Colon (tissue), 2 donors: ENCODE data around the gene KIAA1191.

Source experiments
- FAIRE-seq: peaks from 2 replicates; lab custom pipeline; 2012; peaks lifted over from hg19 to GRCh38; lab: Jason Lieb, UNC
- donor health status: control.
- donor health status: control.

The KIAA1191 gene

DNA sequence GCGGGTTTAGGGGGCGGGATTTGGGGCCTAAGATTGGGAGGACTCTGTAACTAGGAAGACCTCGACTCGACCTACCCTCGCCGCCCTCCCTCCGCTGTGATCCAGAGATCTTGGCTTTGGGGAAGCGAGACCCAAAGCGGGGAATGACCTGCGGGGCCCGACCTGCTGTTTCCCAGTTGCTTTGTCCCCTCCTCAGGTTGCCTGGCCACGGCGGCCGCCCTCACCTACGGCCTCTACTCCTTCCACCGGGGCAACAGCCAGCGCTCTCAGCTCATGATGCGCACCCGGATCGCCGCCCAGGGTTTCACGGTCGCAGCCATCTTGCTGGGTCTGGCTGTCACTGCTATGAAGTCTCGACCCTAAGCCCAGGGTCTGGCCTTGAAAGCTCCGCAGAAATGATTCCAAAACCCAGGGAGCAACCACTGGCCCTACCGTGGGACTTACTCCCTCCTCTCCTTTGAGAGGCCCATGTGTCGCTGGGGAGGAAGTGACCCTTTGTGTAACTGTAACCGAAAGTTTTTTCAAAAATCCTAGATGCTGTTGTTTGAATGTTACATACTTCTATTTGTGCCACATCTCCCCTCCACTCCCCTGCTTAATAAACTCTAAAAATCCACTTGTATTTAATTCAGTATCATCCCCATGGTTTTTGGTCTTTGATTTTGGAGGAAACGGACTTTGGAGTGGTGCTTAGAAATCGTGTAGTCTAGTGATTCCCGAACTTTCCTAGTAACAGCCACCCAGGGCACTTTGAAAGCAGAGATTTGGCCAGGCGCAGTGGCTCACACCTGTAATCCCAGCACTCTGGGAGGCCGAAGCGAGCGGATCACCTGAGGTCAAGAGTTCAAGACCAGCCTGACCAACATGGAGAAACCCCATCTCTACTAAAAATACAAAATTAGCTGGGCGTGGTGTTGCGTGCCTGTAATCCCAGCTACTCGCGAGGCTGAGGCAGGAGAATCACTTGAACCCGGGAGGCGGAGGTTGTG lies 27.9 kb upstream of the KIAA1191 start:
- FAIRE-seq, result peak; percentile 5

DNA sequence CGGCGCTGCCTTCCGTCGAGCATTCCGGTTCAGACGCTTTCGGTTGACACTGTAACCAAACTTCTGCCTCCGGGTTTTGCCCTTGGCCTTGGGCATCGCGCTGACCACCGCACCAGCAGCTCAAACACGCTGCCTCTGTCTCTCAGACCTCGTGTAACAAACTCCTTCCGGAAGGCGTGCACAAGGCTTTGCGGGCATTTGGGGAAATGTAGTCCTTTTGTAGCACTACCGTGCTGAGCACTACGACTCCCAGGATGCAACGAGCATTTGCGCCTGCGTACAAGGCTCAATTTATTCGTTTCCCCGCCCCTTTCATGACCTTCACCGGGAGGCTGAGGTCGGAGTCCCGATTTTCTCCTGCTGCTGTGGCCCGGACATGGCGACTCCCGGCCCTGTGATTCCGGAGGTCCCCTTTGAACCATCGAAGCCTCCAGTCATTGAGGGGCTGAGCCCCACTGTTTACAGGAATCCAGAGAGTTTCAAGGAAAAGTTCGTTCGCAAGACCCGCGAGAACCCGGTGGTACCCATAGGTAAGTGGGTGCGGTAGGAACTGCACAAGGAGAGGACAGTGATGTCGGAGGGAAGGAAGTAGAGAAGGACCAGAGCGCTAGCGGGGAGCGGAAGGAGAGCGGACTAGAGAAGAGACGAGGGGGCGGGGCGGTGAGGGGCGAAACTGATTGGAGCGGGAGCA lies 27.0 kb upstream of the KIAA1191 start, which contains the start of the genes HIGD2A and NOP16:
TSS of gene HIGD2A (plus strand) at position 308 of the 691 bp plus-strand sequence. CDS start at position 377, 69 bp downstream.
TSS of gene NOP16 (minus strand) at position 155 of the 691 bp plus-strand sequence. CDS start at position 96, 59 bp downstream.
- no peak for FAIRE-seq

DNA sequence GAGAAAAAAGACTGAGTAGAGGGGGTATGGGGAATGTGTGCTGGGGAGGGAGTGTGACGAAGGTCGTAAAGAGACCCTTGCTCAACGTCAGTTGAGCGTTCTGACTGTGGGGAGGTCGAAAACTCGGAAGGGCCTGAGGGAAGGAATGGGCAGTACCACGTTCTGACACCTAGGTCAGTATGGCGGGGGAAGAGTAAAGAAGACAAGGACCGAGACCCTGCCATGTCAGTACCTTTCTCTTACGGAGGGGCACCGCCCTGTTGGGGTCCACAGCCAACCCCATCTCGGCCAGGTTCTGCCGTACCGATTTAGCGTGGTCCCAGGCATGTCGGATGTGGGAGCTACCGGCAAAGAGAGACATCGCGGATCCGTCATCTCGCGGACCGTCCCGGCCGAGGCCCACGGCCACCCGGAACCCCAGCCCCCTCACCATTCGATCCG lies 26.5 kb upstream of the KIAA1191 start:
- FAIRE-seq, result no peak

DNA sequence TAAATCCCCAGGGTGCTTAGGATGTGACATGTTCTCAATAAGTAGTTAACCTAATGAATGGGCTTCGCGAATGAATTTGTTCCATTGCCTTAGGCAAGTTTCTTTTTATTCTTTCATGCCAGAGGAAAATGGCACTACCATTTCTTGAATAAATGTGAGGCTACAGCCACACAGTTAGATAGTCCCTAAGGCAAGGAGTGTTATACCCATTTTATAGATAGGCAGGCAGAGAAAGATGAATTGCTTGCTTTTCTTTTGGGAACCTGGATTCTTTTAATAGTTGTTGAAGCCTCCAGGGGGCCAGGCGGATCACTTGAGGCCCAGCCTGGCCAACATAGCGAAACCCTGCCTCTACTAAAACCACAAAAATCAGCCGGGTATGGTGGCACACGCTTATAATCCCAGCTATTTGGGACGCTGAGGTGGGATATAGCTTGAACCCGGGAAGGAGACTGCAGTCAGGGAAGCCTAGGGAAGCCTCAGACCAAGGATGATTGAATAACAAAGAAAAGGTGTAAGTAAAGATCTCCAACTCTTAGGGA lies 25.9 kb upstream of the KIAA1191 start:
- FAIRE-seq, result no peak

DNA sequence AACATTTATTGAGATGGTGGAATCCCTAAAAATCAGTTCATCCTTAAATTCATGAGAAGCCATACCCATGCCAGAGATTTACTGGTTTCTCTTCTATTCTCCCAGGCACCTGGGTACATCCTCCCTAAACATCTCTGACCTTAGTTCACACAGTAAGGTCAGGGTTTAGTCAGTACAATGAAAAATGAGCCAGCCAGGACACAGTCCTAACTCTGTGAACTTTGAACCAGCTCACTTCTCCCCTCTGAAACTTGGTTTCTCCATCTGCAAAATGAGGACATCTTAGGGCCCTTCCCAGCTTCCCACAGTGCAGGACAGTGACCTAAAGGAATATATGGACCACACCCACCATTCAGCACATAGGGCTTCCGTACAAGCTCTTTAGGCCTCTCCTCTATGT lies 24.9 kb upstream of the KIAA1191 start:
- FAIRE-seq, result no peak

DNA sequence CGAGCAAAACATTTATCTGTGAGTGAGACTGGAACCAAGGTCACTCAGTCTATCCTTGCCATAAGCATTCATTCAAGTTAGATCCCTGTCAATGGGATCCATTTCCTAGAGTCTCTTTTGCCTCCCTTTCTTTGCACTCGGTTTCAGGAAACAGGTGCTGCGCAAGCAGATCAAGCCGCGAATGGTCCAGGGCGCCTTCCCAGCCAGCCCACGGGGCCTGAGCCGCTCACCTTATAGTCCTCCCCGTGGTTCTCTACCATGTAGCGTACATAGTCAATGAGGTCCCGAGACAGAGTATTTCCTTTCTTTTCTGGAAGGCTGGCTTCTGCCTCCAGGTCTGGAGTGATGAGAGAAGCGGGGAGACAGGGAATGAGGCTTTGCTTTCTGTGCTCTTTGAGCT lies 23.4 kb upstream of the KIAA1191 start:
- no peak for FAIRE-seq

DNA sequence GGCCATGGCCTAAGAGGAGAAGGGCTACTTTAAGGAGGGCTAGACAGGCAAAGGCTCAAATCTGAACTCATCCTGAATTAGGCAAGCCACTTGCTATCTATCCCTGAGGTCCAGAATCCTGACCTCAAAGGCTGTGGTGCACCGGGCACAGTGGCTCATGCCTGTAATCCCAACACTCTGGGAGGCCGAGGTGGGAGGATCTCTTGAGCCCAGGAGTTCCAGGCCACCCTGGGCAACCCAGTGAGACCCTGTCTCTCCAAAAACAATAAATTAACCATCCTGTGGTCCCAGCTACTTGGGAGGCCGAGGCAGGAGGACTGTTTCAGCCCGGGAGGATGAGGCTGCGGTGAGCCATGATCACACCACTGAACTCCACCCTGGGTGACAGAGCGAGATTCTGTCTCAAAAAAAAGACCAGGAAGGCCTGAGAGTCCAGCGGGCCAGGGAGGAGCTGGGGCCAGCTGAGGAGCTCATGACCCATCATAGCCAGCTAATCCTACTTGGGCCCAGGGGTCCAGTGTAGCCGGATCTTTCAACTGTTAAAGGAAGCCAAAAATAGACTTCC lies 22.9 kb upstream of the KIAA1191 start:
- FAIRE-seq, result no peak

DNA sequence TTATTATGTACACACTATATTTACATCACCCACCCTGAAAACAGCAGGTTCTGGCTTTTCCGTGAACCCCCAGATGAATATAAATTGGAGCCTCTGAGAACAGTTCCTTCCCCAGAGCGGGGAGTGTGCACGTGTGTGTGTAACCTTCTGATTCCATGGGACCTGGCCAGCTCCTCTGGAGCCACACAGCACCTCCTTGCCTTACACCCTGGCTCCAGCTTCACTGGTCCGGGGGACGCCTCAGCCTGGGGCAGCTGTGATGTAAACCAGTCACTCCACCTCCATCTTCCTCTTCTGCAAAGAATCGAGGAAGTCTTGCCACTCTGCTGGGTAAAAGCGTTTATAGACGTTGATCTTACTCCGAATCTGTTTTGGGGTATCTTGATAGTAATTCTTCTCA lies 22.4 kb upstream of the KIAA1191 start:
- FAIRE-seq, result no peak

DNA sequence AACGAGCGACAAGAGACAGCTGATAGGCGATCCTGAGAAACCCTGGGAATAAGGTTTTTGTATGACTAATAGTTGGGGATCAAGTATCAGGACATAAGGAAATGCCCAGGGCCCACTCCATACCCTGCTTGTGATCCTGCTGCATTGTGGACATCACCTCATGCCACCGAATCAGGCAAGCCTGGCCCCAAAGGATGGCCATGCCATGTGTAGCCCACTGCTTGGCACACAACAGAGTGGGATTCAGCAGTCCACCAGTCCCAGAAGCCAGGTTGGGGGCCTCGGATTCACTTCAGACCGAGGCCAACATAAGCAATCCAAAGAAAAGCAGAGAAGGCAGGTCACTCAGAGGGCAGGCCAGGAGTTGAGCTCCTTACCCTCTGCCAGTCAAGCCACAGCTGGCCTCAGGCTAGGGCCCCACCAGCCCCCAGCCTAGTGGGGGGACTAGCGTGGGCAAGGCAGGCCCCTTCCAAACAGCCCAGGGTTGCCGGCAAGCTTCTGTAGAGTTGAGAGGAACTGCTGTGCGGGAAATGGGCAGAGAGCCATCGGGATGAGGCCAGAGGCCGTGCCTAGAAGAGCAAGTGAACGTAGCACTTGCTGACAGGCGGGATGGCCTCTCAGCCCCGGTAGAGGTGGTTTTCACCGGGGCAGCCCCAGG lies 21.8 kb upstream of the KIAA1191 start:
- FAIRE-seq, result no peak

DNA sequence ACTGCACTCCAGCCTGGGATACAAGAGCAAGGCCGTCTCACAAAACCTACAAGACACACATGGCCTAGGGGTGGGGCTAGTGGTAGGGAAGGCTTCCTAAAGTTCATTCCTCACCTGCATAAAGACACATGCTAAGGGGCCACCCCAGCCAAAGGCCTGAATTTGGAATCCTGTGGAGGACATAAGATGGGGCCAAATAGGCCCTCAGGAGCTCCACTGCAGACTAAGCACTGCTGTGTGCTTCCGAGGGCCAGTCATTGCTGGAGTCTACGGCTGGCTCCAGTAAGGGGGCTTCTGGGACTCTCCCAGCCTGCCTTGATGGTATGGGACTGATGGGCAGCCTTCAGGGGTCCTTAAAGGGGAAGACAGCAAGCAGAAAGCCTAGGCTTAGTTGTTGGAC lies 21.2 kb upstream of the KIAA1191 start:
- FAIRE-seq, result no peak

DNA sequence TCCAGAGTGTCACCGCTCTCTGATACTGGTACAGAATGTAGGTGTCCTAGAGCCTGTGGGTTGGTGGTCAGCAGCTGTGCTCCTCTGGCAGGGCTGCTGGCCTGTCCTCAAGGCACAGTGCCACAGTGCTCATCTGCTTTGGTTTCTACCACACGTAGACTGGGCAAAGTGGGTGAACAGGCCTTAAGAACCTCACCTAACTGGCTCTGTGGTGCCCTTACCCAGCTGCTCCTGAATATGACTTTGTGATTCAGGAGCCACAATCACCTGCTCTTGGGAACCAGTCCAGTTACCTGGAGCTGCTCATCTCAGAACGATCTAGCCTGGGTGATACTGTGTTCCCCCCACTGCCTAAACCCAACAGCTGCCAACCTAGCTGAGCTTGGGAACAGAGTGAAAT lies 20.4 kb upstream of the KIAA1191 start:
- FAIRE-seq, result no peak

DNA sequence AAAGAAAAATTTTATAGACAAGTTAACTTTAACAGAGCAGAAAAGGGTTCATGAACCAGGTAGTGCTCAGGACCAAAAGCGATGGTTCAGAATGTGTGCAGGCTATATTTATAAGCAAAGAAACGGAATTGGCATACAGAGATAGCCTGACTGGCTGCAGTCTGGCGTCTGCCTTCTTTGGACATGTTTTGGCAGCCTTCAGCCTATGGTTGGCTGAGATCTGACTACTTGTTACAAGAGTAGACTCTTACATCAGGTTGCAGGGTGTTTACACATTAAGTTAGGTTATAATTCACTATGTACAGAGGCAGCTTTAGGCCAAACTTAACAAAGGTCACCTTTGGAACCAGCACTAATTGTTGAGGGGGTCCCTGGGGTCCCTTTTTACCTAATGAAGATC lies 19.9 kb upstream of the KIAA1191 start:
- FAIRE-seq, result no peak

DNA sequence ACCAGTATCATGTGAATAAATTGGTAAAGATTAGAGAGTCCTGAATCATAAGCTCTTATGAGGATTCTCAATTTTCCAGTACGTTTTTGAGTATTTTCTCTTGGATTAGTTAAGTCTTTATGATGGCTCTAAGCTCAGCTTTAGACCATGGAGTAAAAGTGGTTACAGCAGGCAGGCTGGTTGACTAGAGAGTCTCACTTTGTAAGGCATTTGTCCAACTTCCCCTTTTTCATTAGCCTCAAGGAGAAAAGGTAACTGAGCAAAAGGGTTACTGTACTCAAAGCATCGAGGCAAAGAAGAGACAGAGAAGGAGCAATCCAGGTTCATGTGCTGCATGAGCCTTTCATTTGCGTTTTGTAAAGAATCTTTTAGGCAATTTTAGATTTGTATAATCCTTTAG lies 18.3 kb upstream of the KIAA1191 start:
- FAIRE-seq, result no peak

DNA sequence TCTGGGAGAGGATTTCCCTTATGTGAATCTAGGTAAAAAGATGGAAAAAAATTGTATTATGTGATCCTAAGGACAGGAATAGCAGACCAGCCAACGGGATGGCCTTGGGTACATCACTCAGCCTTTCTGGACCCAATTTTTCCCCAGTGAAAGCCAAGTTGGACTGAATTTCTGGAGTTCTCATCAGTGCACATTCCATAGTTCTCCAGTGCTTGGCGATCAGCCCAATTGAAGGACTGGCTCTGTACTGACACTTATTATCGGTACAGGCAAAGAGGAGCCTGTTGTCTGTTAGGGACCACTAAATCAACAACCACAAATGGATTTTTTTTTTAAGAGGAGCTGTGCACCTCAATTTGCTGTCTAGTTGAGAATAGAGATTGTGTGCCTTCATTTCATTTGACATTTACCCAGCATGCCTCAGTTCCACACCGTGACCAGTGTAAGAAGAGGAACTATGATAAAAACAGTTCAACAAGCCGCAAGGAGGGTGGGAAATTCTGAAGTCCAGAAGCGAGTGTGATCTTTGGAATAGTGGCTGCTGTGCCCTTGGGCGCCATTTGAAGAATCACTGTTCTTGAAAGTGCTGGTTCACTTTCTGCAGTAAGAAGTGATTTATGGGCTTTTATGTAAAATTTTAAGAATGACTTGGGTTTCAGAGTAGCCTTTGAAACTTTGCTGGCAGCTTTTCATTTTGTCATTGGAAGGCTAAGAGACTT lies 11.7 kb upstream of the KIAA1191 start:
- no peak for FAIRE-seq

DNA sequence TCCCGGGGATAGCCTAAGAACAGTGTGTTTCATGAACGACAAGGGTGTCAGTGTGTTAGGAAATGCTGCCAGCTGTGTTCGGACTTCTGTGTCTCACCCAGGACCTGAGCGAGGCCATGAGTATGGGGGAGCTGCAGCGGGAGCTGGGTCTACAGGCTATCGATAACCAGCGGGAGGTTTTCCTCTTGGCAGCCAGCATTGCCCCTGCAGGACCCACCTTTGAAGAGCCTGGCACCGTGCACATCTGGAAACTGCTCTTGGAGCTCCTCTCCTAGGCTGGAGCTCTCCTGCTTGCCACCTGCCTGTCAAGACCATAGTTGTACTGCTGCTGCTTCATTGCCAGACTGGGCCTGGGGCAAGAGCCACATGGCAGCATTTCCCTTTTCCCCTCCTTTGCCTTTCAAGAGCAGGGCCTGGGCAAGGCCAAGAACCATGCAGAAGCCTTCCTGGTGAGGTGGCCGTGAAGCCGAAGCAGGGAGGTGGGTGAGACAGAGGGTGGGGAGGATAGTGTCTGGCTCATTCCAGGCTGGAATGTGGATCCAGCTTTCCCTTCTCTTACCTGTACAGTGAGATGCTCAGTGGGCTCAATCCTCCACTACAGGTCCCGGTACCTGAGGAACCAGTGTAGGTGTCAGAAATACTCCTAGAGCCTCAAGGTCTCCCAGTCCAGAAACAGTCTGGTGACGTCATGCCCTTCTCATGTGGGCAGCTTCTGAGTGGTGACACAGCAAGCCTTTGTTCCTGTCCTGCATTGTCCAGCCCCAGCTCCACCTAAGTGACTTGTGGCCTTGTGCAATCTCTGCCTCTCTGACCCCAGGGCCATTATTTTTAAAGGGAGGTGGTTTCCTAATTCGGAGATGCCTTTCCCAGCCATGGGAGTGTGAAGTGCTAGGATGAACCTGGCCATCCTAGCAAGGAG lies 10.3 kb upstream of the KIAA1191 start:
- FAIRE-seq, result no peak

DNA sequence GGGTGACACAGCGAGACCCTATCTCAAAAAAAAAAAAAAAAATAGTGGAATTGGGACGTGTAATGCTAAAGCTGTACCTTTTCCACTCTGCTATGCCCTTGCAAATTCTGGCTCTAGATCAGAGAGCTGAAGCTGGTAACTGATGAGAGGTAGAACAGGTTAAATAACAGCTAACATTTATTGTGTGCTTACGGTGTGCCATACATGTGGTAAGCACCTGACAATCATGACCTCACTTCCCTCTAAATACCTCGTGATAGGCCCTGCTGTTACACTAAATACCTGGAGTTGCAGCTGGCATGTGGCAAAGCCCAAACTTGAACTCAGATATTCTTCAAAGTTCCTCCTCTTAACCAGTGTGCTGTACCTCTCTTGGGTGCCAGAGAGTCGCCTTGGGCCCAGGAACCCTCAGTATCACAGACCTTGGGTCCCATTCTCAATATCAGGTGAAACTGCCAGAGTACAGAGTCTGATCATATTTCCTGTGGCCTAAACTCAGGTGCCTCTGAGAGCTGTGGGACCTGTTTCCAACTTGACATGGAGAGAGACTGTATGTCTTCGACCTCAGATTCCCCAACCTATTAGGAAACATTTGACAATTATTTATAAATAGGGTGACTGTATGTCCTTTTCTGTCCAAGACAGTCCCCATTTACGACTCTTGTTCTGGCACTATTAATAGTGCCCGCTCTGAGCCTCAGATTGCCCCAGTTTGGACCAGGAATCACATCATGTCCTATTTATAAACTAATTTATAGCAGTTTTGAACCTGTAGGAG lies 8.6 kb upstream of the KIAA1191 start:
- FAIRE-seq, result no peak

DNA sequence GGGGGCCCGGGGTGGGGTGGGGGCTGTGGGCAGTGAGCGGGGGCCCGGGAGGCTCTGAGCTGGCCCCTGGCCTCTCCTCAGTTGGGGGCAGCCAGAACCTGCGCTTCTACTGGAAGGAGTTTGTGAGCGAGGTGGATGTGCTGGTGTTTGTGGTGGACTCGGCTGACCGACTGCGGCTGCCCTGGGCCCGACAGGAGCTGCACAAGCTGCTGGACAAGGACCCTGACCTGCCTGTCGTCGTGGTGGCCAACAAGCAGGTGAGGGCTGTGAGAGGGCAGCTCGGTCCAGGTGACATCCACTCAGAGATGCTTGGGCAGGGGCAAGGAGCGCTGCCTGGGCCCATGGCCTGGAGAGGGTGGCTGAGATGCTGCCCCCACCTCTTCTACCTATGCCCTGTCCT lies 7.2 kb upstream of the KIAA1191 start:
- no peak for FAIRE-seq

DNA sequence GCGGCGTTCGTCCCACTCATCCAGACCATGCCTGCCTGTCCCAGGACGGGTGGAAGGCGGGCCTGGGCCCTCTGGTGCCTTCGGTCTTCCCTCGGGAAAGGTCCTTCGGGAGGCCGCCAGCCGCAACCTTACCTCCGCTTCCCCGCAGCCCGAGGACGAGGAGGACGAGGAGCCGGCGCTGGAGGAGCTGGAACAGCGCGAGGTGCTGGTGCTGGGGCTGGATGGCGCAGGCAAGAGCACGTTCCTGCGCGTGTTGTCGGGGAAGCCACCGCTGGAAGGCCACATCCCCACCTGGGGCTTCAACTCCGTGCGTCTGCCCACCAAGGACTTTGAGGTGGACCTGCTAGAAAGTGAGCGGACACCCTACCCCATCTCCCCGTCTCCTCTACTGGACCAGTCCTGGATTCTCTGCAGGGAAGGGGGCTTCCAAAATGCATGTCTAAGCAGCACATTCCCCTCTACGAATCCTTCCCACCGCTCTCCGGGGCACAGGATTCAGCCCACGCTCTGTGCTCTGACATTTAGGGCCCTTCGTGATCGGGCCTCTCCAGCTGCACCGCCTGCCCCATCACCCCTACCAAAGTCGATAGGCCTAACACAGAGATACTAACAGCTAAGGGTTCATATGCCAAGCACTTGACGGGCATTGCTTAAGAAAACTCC lies 4.8 kb upstream of the KIAA1191 start:
- FAIRE-seq, result no peak
